Skeletal muscle satellite cell (primary cell): ENCODE measurements around the gene HNRNPM.
"Not testable (repeated sequence)": the region's sequence is repeated elsewhere in the genome, so short reads cannot be mapped to it uniquely, and the experiment has no call there.

Experiments used
- H3K27me3 ChIP-seq: 2 replicates; pipeline ENCODE4 v1.7.0; 2013; ENCODE audit warnings: low read length; ENCODE audit not compliant: control insufficient read depth, insufficient read depth
- H3K36me3 ChIP-seq: 2 replicates; pipeline ENCODE4 v1.7.0; 2013; ENCODE audit warnings: mild to moderate bottlenecking, control low read depth, low read length; ENCODE audit not compliant: insufficient read depth
- H3K4me1 ChIP-seq: 2 replicates; pipeline ENCODE4 v1.7.0; 2013; ENCODE audit warnings: low read length; ENCODE audit not compliant: control insufficient read depth, insufficient read depth
- H3K4me2 ChIP-seq: 2 replicates; pipeline ENCODE4 v1.7.0; 2013; ENCODE audit warnings: mild to moderate bottlenecking, low read length
- H3K4me3 ChIP-seq: 2 replicates; pipeline ENCODE4 v1.7.0; 2013; ENCODE audit warnings: low read length
- H3K9ac ChIP-seq: 2 replicates; pipeline ENCODE4 v1.7.0; 2013; ENCODE audit warnings: mild to moderate bottlenecking, low read depth, low read length, moderate library complexity
- H3K9me3 ChIP-seq: replicated peaks from 2 replicates; pipeline ENCODE4 v1.7.0; 2013; ENCODE audit warnings: mild to moderate bottlenecking, control low read depth, low read length

Gene HNRNPM

DNA sequence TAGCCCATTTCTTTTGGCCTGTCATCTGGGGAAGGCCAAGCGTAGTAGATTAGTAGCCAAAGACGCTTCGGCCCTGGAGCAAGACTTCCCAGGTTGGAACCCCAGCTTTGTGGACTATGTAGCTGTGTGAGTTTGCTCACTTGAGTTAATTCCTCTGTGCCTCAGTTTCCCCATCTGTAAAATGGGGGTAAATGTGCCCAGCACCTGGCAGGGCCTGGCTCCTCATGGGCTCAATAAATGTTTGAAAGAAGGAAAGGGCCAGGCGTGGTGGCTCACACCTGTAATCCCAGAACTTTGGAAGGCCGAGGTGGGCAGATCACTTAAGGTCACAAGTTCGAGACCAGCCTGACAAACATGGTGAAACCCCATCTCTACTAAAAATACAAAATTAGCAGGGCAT lies 14.9 kb upstream of the HNRNPM start:
- Histone ChIP-seq H3K9me3 (no peaks in the 10 kb centered on the region), H3K4me1 (peaks cover 3% of the 10 kb centered on the region), H3K36me3 (no peaks in the 10 kb centered on the region), H3K27me3 (no peaks in the 10 kb centered on the region), H3K4me2 (no peak overlapping the region), H3K4me3 (no peak overlapping the region), H3K9ac (no peak overlapping the region)

DNA sequence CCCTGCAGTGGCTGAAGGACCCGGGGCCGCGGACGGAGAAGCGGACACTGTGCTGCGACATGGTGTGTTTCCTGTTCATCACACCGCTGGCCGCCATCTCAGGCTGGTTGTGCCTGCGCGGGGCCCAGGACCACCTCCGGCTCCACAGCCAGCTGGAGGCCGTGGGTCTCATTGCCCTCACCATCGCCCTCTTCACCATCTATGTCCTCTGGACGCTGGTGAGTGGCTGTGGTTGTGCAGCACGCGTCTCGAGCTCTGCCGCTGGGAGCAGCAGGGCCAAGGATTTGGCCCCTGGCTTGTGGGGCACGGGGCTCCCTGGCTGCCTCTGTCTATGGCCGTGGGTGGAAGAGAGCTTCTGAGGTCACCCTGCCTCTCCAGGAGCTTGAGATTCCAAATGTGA lies 14.1 kb upstream of the HNRNPM start:
- H3K27me3 ChIP-seq = no peaks in the 10 kb centered on the region

DNA sequence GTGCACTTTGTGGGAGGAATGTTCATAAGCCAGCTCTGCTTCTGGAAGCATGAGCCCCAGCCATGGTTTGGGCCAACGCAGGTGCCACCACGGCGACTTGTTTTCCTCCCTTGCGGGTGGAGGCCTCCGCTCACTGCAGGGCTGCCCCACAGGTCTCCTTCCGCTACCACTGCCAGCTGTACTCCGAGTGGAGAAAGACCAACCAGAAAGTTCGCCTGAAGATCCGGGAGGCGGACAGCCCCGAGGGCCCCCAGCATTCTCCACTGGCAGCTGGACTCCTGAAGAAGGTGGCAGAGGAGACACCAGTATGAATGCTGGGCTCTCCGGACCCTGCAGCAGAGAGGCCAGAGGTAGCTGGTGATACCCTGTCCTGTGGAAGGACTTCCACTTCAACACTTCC lies 6.5 kb upstream of the HNRNPM start:
- H3K9ac ChIP-seq = no peak overlapping the region
- H3K4me3 ChIP-seq = no peak overlapping the region
- peaks cover 3% of the 10 kb centered on the region for H3K4me1 ChIP-seq

More for the DNA sequence above, 14.1 kb upstream of the HNRNPM start:
- Histone ChIP-seq H3K9me3 (no peaks in the 10 kb centered on the region), H3K4me2 (no peak overlapping the region), H3K9ac (no peak overlapping the region), H3K36me3 (no peaks in the 10 kb centered on the region), H3K4me1 (peaks cover 3% of the 10 kb centered on the region), H3K4me3 (no peak overlapping the region)

DNA sequence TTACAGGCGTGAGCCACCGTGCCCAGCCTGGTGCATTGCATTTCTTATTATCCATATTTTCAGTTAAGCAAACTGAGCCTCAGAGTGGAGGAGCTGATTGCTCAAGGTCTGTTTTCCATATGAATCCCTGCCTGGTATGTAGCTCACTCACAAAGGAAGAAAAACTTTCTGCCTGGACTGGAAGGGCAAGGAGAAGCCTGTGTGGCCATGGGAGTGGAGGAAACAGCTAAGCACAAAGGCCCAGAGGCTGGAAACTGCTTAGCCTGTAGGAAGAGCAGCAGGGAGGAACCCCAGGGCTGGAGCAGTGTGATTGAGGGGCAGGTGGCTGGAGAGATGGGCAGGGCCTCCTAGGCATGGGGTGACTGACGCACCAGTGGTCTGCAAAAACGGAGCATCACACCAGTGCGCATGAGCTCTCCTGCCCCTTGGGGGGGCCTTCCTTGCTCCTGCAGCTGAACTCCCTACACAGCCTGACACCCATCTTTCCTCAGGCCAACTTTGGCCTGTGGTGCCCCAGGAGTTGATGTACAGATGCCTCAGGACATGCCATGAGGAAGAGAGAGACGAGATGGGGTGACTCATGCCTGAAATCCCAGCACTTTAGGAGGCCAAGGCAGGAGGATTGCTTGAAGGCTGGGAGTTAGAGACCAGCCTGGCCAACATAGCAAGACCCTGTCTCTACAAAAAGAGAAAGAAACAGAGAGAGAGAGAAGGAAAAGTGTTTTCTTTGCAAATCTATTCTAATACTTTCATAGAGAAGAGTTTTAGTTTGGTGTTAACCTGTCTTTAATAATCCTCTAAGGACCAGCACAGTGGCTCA lies 2.8 kb upstream of the HNRNPM start:
- Histone ChIP-seq H3K4me2 (no peak overlapping the region), H3K27me3 (no peaks in the 10 kb centered on the region), H3K4me1 (peaks cover 11% of the 10 kb centered on the region), H3K36me3 (peaks cover 11% of the 10 kb centered on the region), H3K9ac (no peak overlapping the region), H3K9me3 (no peaks in the 10 kb centered on the region), H3K4me3 (no peak overlapping the region)

More for the DNA sequence above, 6.5 kb upstream of the HNRNPM start:
- Histone ChIP-seq H3K9me3 (no peaks in the 10 kb centered on the region), H3K27me3 (no peaks in the 10 kb centered on the region), H3K36me3 (no peaks in the 10 kb centered on the region), H3K4me2 (no peak overlapping the region)

DNA sequence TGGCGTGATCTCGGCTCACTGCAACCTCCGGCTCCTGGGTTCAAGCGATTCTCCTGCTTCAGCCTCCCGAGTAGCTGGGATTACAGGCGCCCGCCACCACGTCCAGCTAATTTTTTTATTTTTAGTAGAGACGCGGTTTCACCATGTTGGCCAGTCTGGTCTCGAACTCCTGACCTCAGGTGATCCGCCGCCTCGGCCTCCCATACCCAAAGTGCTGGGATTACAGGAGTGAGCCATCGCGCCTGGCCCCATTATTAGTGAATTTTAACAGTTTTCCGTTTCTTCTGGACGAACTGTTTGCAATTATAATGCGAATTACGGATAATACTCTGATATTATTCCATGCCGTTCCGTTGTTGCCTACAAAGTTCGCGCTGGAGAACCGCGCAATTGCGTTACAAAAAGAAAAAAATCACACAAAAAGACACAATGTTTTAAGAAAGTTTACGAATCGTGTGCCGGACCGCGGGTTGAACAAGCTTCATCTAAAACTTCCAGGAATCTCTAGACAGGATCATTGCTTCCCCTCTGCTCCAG lies 567 bp upstream of the HNRNPM start:
- H3K9me3 ChIP-seq, H3K27me3 ChIP-seq: not testable (repeated sequence)
- Histone ChIP-seq H3K4me3 (peak overlapping the region; percentile 95), H3K9ac (peak overlapping the region; percentile 100), H3K4me2 (peak overlapping the region; percentile 76), H3K4me1 (peaks cover 24% of the 10 kb centered on the region), H3K36me3 (peaks cover 16% of the 10 kb centered on the region)

DNA sequence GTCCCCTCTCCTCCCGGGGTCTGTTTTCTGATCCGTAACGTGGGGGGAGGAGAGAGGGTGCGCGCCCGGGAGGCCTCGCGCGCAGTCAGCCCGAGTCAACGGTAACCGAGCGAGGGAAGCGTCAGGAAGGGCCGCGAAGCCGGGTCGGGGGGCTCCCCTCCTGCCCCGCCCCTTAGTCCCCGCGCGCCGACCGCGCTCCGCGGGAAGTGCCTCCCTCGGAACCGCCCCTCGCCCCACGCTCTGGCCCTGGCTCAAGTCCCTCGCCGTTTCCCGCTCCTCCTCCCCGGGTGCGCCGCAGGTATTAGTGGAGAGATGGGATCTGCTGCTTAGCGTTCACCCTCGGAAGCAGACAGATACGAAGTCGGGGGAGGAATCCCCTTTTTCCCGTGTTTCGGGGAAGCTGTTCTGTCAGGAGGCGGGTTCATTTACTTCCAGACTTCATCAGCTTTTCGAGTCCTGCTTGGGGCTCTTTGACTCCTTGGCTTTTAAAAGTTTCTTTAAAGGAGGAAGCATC lies 770 bp downstream of the HNRNPM start:
- no peaks in the 10 kb centered on the region for H3K9me3 ChIP-seq
- H3K27me3 ChIP-seq = no peaks in the 10 kb centered on the region
- peak overlapping the region; percentile 100 for H3K9ac ChIP-seq
- H3K4me1 ChIP-seq = peaks cover 24% of the 10 kb centered on the region
- H3K4me3 ChIP-seq = peak overlapping the region; percentile 95
- H3K36me3 ChIP-seq = peaks cover 16% of the 10 kb centered on the region
- H3K4me2 ChIP-seq = peak overlapping the region; percentile 90

DNA sequence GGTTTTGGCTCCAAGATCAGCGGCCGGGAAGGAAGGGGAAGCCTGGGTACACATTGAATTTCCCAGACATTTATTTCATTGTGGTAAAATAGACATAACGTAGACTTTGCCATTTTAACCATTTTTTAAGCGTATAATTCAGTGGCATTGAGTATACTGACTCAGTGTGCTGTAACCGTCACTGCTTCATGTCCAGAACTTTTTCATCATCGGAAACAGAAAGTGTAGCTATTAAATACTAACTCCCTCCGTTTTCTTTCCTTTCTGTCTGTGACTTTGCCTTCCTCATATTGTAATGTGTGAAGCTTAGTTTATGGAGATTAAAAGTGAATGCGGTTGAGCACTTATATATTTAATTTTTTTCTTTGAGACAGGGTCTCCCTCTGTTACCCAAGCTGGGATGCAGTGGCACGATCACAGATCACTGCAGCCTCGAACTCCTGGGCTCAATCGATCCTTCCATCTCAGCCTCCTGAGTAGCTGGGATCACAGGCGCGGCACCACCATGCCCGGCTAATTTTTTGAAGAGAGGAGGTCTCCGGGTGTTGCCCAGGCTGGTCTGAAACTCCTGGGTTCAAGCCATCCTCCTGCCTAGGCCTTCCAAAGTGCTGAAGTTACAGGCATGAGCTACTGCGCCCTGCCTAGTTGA lies 1.4 kb downstream of the HNRNPM start:
- H3K9ac ChIP-seq = peak overlapping the region; percentile 100
- no peaks in the 10 kb centered on the region for H3K27me3 ChIP-seq
- H3K9me3 ChIP-seq = no peaks in the 10 kb centered on the region
- peak overlapping the region; percentile 95 for H3K4me3 ChIP-seq
- H3K36me3 ChIP-seq = peaks cover 16% of the 10 kb centered on the region
- peaks cover 26% of the 10 kb centered on the region for H3K4me1 ChIP-seq
- H3K4me2 ChIP-seq = peak overlapping the region; percentile 90

DNA sequence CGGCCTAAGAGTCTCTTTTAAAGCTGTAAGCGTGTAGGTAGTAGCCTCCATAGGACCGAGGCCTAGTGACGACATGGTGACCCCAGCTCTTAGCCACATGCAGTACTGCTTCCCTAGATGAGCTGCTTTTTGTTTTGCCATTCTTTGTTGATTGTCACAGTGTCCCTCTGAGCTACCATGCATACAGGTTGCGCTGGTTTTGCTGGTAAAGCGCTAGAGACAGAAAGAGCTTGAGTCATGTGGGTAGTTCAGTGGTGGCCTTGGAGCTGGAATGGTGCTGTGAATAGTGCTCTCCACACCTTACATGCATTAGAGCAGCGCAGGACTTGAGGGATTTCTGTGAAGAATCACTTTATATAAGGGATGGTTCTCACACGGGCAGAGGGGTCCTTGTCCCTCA lies 5.1 kb downstream of the HNRNPM start:
- Histone ChIP-seq H3K36me3 (peaks cover 21% of the 10 kb centered on the region), H3K9ac (no peak overlapping the region), H3K4me2 (no peak overlapping the region), H3K4me1 (peaks cover 42% of the 10 kb centered on the region), H3K4me3 (no peak overlapping the region), H3K27me3 (no peaks in the 10 kb centered on the region), H3K9me3 (no peaks in the 10 kb centered on the region)

DNA sequence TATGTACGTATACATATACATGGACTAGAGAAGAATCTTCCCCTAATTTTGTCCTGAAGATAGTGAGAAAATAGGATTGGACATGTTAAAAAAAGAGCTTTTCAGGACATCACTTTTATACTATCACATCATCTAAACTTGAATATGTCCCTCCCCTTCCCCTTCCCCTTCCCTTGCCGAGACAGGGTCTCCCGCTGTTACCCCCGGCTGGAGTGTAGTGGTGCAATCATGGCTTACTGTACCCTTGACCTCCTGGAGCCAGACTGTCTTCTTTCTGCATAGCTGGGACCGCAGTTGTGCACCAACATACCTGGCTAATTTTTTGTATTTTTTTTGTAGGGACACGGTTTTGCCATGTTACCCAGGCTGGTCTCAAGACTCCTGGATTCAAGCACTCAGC lies 6.6 kb downstream of the HNRNPM start:
- Histone ChIP-seq H3K4me2 (peak overlapping the region; percentile 20), H3K9me3 (no peaks in the 10 kb centered on the region), H3K4me1 (peaks cover 36% of the 10 kb centered on the region), H3K9ac (no peak overlapping the region), H3K4me3 (peak overlapping the region; percentile 21), H3K27me3 (no peaks in the 10 kb centered on the region), H3K36me3 (peaks cover 28% of the 10 kb centered on the region)

DNA sequence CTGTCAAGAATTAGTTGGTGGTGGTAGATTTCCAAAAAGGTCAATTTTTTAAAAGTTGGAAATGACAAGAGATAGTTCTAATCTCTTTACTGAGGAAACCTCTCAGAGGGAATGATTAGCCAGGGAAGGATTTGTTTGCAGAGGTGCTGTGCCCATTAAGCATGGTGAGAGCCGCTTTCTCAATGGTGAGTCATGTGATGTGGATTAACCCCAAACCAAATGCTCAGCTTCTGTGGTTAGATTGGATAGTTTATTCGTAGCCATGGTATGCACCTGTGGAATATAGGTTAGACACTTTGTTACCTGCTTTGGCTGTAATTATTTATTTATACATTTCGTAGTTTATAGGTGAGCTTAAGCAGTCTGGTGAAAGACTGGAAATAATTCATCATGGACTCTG lies 7.1 kb downstream of the HNRNPM start:
- Histone ChIP-seq H3K4me3 (peak overlapping the region; percentile 21), H3K4me1 (peaks cover 31% of the 10 kb centered on the region), H3K9me3 (no peaks in the 10 kb centered on the region), H3K27me3 (no peaks in the 10 kb centered on the region), H3K4me2 (peak overlapping the region; percentile 20), H3K9ac (no peak overlapping the region), H3K36me3 (peaks cover 28% of the 10 kb centered on the region)

DNA sequence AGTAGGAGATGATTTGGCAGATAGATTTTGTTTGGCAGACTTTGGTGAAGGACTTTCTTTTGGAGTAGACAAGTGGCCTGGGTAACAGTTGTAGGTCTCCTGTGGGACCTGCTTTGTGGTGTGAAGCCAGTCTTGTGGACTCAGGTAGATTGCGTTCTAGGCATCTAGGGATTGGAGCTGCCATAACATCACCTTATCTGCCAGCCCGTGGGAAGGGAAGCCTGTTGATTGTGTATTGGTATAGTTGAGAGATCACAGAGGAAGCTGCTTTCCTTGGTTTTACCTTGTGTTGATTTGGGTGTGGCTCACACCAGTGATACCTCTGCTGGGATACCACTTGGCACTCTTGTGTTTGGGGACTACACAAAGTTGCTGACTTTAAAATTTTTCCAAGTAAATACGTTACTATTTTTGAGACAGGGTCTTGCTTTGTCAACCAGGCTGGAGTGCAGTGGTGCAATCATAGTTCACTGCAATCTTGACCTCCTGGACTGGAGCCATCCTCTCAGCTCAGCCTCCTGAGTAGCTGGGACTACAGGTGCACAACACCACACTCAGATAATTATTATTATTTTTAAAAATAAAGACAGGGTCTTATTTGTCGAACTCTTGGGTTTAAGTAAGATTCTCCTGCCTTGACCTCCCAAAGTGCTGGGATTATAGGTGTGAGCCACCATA lies 7.8 kb downstream of the HNRNPM start:
- peaks cover 31% of the 10 kb centered on the region for H3K36me3 ChIP-seq
- no peaks in the 10 kb centered on the region for H3K27me3 ChIP-seq
- no peak overlapping the region for H3K4me2 ChIP-seq
- H3K9ac ChIP-seq = no peak overlapping the region
- H3K9me3 ChIP-seq = no peaks in the 10 kb centered on the region
- no peak overlapping the region for H3K4me3 ChIP-seq
- peaks cover 26% of the 10 kb centered on the region for H3K4me1 ChIP-seq
